ENCODE data around the gene KCNMA1.

KCNMA1 gene

DNA sequence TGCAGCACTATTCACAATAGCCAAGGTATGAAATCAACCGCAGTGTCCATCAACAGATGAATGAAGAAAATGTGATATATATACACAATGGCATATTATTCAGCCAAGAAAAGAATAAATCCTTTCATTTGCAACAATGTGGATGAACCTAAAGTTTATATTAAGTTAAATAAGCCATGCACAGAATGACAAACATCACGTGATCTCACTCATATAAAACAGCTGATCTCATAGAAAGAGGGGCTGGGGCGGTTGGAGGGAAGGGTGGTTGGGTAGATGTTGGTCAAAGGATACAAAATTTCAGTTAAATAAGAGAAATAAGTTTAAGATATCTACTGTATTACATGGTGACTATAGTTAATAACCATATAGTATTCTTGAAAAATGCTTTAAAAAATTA is 502.1 kb downstream of the KCNMA1 start:
- no peak for DNase-seq

GRCh38 chr10:77131214-77131613 is 506.4 kb downstream of the KCNMA1 start:
- no peak for DNase-seq

DNA sequence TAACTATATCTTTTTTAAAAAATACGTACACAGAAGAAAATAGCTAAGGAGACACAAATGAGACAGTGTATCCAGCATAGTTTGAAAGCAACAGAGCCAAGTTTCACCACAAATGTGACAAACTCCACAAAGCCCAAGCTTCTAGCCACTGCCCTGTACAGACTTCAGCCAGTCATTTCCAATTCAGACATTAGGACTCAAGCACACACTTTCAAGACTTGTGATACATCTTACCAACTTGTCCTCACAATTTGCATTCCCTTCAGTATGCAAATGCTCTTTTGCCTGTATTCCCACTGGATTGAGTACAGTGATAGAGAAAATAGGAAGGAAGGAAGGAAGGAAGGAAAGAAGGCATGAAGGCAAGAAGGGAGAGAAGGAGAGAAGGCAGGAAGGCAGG is 510.4 kb downstream of the KCNMA1 start:
- no peak for DNase-seq

GRCh38 chr10:77125231-77125630 is 512.4 kb downstream of the KCNMA1 start:
- DNase-seq = no peak

- no peak for DNase-seq
These were observed 514.3 kb downstream of the KCNMA1 start for GRCh38 chr10:77123330-77123729.

DNA sequence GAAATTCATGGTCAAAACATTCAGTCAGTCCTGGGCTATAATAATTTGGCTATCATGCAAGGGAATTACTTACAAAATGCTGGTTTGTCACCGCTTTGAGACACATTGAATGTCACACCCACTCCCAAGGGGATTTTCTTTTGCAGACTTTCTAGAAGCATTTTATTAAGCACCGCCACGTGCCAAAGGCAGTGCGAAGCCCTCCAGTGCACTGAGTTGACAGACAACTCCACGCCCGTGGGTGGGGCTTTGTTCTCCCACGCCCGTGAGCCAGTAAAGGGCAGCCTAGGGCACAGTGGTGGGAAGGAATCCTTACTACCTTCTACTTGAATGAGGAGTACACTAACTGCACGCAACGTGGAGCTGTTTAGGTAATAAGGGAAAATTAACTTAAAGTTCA is 515.8 kb downstream of the KCNMA1 start:
- no peak for DNase-seq

- no peak for DNase-seq
These were observed 516.8 kb downstream of the KCNMA1 start for GRCh38 chr10:77120666-77121376.

DNA sequence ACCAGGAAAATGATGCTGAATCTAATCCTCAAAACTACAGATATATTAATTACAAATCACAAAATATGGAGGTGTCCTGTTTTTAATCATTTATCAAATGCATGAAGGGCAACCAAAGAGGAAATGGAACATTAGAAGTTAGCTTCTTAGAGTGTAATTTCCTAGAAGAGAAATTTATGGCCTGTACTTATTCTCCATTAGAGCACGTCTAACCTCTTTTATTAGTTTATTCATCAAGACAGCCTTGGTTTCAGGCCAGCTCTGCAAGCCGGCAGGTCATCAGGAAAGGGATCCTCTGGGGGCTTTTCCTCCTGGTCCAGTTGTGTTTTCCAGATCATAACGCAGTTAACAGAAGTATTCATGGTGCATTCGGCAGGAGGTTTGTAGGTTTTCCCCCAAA is 517.6 kb downstream of the KCNMA1 start:
- DNase-seq = no peak

DNA sequence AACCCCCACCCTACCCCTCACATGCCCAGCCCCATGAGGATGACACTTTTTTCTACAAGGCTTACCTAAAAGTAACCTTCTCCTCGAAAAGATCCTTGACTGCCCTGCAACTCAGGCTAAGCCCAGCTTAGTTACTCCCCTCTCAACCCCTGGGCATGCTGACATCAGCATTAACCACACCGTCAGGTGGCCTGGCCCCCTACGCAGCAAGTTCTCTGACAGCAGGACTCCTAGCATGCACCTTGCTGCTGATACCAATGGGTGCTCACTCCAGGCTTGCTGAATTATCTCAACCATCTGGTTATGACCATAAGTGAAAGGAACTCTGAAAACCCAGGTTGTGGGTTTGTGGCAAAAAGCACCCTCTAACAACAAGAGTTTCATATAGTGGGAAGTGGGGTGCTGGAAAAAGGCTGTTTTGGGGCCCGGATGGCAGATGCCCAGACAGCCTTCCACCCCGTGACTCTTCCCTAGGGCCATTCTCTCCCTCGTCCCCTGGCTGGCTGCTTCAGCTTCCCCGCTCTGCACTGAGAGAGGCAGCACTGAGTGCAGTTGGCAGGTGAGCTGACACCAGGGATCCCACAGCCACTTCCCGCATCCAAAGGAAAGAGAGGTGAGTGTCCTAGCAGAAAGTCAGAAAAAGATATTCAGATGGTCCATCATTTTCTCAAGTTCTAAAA is 518.9 kb downstream of the KCNMA1 start:
- DNase-seq = no peak

DNA sequence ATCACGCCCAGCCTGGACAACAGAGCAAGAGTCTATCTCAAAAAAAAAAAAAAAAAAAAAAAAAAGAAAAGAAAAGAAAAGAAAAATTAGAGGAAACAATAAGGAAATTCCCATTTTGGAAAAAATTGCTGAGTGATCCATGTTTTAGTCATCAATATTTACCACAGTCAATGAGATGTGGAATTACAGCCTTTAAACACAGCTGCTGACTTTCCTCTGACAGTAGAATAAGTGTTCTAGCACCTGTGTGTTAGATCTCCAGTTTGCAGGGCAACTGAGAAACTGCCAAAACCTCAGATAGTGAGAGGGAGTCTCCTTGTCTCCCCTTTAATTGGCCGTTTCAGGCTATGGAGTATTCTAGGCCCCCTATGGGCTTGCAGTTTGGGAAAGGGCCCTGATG is 520.1 kb downstream of the KCNMA1 start:
- DNase-seq = no peak

DNA sequence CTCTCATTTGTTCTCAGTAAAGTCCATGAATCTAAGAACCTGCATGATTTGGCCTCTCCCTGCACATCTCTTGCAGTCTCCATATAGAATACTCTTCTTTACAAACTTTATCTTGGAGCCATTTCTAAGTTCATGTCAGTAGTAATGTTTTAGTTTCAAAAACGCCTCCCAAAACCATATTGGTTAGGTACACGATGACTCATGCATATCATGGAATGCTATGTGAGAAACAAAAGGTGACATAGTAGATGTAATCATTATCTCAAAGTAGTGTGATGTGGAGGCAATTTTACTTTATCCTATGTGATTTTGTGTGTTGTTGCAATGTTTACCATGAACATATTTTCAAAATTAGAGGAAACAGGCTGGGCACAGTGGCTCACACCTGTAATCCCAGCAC is 520.7 kb downstream of the KCNMA1 start:
- DNase-seq = no peak

DNA sequence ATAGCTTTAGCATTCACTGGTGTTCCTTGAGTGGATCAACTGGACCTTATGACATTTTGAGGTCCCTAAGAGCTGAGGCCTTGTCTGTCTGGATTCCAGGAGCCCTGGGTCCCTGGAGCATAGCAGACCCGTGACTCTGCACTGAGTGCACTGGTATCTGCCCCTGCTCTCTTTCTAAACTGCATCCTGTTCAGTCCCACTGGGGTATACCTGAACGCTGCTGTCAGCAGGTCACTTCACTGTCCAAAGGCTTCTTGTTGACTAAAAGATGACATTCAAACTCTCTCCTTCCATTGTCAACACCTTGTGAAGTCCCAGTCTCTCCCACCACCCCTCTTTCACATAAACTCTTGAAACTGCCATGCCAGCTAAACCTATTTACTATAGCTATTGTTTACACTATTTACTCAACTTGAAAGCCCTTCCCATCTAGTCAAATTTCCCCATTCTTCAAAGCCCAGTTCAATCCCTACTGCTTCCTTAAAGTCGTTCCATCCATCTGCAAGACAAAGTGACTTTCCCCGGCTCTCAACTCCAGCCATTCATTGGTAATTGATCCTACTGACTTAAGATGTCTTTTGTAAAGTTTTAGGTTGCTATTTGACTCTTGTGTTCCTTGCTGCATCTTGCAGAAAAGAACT is 523.3 kb downstream of the KCNMA1 start:
- no peak for DNase-seq

GRCh38 chr10:77111611-77112550 is 525.7 kb downstream of the KCNMA1 start:
- DNase-seq = peak in 1 of 5 donors; percentile 4

DNA sequence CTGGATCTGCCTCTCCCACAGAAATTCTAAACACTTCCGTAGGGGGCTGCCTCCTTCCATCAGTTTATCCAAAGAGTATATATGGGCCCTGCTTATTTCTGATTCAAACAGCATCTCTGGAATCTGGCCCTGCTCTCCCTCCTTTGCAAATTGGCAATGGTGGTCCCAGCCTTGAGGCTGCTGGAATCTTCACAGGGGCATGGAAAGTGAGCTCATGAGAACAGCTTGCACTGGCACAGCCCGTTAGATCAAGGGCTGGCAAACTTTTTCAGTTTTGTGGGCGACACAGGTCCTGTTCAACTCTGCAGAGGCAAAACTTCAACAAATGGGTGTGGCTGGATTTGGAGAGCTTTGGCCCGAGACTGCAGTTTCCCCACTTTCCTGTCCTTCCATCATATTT is 526.9 kb downstream of the KCNMA1 start:
- DNase-seq = no peak

DNA sequence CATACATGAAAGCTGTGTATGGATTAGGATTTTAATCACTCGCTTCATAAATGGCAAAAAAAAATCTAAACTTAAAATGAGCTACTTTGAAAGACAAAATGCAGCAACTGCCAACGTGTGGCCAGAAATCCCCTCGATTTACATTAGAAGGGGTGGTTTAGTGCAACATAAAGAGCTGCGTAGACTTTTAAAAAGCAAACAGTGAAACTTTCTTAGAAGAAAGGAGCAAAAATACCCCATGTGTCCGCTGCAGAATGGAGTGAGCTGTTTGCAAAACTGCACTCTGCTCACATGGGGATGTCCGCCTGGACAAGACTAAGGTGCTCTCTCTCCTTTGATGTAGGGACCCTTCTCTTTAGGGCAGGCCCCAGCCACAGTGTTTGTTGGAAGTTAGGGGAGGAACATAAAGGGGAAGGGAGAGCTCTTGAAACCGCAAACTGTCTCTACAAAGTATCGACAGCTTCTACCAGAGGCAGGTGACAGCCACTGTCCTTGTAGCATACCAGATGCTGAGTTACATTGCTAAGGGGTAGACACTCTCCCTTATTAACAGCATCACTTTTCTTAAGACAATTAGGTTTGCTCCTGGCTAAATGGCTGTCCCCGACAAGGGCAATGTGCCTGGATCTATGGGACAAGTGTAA is 528.1 kb downstream of the KCNMA1 start:
- no peak for DNase-seq

- no peak for DNase-seq
These were observed 530.9 kb downstream of the KCNMA1 start for GRCh38 chr10:77106676-77107075.

- DNase-seq = no peak
These were observed 531.8 kb downstream of the KCNMA1 start for GRCh38 chr10:77105761-77106221.

DNA sequence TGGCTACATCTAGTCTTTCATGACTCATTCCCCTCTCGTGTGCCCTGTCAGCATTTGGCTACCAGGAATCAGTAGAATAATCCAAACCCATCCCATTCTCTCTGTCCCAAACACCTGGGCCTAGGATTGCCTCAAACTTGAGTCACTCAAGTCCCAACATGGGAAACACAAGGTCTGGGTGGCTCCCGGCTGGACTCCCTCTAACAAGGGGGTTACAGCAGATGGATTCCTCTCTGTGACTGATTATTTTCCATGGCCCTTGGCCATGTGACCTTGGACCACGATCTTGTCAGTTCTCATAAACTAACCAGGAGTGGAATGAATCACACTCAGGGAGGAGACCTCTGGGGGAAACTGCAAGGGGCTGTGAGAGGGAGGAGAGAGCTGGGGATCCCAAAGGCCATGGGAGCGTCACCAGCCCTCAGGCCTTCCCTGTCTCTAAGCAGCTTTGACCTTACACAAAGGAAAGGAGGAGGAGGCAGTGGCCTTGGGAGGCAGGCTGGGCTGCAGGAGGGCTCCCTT is 533.1 kb downstream of the KCNMA1 start:
- DNase-seq = no peak

- no peak for DNase-seq
These were observed 534.4 kb downstream of the KCNMA1 start for GRCh38 chr10:77103213-77103612.

- DNase-seq = no peak
These were observed 536.3 kb downstream of the KCNMA1 start for GRCh38 chr10:77101341-77101740.

DNA sequence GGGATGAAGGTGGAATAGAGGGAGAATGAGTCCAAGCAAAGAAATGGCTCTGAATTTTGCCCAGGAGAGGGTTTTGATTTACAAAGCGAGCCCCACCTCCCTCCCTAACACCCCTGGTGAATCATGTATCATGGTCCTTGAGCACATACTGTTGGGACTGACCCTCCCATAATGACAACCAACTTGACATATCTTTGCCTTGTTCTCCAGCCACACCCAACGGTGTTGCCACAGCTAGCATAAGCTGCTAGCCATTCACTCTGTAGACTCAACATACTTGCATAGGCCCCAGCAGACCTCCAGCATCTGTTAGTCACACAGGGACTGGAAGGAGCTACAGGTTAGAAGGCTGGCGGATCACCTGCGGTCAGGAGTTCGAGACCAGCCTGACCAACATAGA is 538.5 kb downstream of the KCNMA1 start:
- DNase-seq = no peak

DNA sequence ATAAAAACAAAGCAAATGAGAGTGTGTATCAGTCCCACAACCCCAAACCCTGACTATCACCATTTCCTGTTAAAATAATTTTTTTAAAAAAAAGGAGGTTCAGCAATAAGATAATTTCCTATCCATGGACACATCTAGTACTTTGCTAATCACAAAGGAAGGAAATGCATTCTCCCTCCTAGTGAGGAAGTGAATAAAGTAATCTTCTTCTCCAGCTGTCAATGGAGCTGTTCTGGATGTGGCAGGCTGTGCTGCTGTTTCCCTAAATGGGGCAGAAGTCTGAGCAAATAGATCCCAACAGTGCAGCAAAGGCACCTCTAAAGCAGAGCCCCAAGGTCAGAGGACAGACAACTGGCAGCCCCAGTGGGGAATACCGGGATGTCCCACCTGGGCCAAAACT is 540.0 kb downstream of the KCNMA1 start:
- no peak for DNase-seq
